GM23338 (cell line): ENCODE results near the gene TEX26. TPM values are rescaled to one million over a fixed set of nuclear protein-coding genes. Genes with fewer than 3 reads are reported as not detected.
A peak's percentile ranks its signal among the peaks of the same experiment; 100 is the strongest.

ENCODE experiments used
- ATAC-seq: fragments of 200-7000 bp; cut with Tn5 transposase; 3 replicates; pipeline ENCODE4 v1.9.1; 2020
- DNase-seq: peaks from one replicate; pipeline ENCODE4 v3.0.0-alpha.2; 2015; ENCODE audit warnings: low spot score
- H2AFZ ChIP-seq: fragments of 200-600 bp; sonication (generic); 2 replicates; pipeline ENCODE4 v1.8.0; 2016; ENCODE audit warnings: antibody characterized with exemption, mild to moderate bottlenecking, moderate library complexity
- H3F3A ChIP-seq: fragments of 200-600 bp; sonication (generic); replicated peaks from 2 replicates; pipeline ENCODE4 v1.8.0; 2017; ENCODE audit warnings: antibody characterized with exemption, mixed run types, low read depth
- H3K27ac ChIP-seq: fragments of 200-600 bp; sonication (generic); 2 replicates; pipeline ENCODE4 v1.6.1; 2016; ENCODE audit warnings: low read depth
- H3K27me3 ChIP-seq: fragments of 200-600 bp; sonication (generic); 2 replicates; pipeline ENCODE4 v1.8.0; 2016; ENCODE audit warnings: mild to moderate bottlenecking, mixed run types, moderate library complexity; ENCODE audit not compliant: insufficient read depth
- H3K36me3 ChIP-seq: fragments of 200-600 bp; sonication (generic); 2 replicates; pipeline ENCODE4 v1.8.0; 2016; ENCODE audit warnings: mild to moderate bottlenecking; ENCODE audit not compliant: insufficient read depth
- H3K4me1 ChIP-seq: fragments of 200-600 bp; sonication (generic); 2 replicates; pipeline ENCODE4 v1.8.0; 2016; ENCODE audit warnings: mild to moderate bottlenecking, moderate library complexity; ENCODE audit not compliant: insufficient read depth
- H3K4me2 ChIP-seq: fragments of 200-600 bp; sonication (generic); 2 replicates; pipeline ENCODE4 v1.7.1; 2017; ENCODE audit warnings: mixed run types
- H3K4me3 ChIP-seq: fragments of 200-600 bp; sonication (generic); 2 replicates; pipeline ENCODE4 v1.6.1; 2016; ENCODE audit warnings: mixed run types
- H3K79me2 ChIP-seq: fragments of 200-600 bp; sonication (generic); replicated peaks from 2 replicates; pipeline ENCODE4 v1.8.0; 2017; ENCODE audit warnings: mild to moderate bottlenecking; ENCODE audit not compliant: insufficient read depth
- H3K9me2 ChIP-seq: fragments of 200-600 bp; sonication (generic); 2 replicates; pipeline ENCODE4 v1.8.0; 2017; ENCODE audit not compliant: insufficient read depth
- H4K20me1 ChIP-seq: fragments of 200-600 bp; sonication (generic); replicated peaks from 2 replicates; pipeline ENCODE4 v1.8.0; 2017; ENCODE audit warnings: mild to moderate bottlenecking; ENCODE audit not compliant: insufficient read depth
- H3K27ac Mint-ChIP-seq: 2 replicates; pipeline ENCODE4 v1.8.0; 2020; ENCODE audit warnings: inconsistent platforms, mild to moderate bottlenecking, moderate library complexity, mixed read lengths
- H3K27me3 Mint-ChIP-seq: 3 replicates; pipeline ENCODE4 v1.8.0; 2022; ENCODE audit warnings: low read depth, mild to moderate bottlenecking, moderate library complexity, mixed read lengths, inconsistent platforms; ENCODE audit not compliant: insufficient read depth, poor library complexity
- H3K36me3 Mint-ChIP-seq: 3 replicates; pipeline ENCODE4 v1.8.0; 2021; ENCODE audit warnings: low read depth, mild to moderate bottlenecking, inconsistent platforms, moderate library complexity, mixed read lengths
- H3K4me1 Mint-ChIP-seq: 3 replicates; pipeline ENCODE4 v1.8.0; 2020; ENCODE audit warnings: mild to moderate bottlenecking, inconsistent platforms, mixed read lengths
- H3K4me3 Mint-ChIP-seq: 3 replicates; pipeline ENCODE4 v1.8.0; 2021; ENCODE audit warnings: moderate library complexity, mild to moderate bottlenecking, inconsistent platforms, mixed read lengths
- H3K9me3 Mint-ChIP-seq: 3 replicates; pipeline ENCODE4 v1.8.0; 2020; ENCODE audit warnings: moderate library complexity, mild to moderate bottlenecking, inconsistent platforms, mixed read lengths
- EZH2 ChIP-seq: fragments of 200-600 bp; sonication (generic); IDR thresholded peaks from one replicate; pipeline ENCODE4 v1.8.0; 2017; ENCODE audit warnings: antibody characterized with exemption, mild to moderate bottlenecking, low read depth; ENCODE audit not compliant: unreplicated experiment
- NANOG ChIP-seq: IDR thresholded peaks from 2 replicates; pipeline ENCODE4 v1.6.1; 2016; ENCODE audit warnings: antibody characterized with exemption, borderline replicate concordance
- POLR2AphosphoS5 ChIP-seq: IDR thresholded peaks from 2 replicates; pipeline ENCODE4 v1.6.1; 2016; ENCODE audit warnings: antibody characterized with exemption, low read depth
- STAT1 ChIP-seq: IDR thresholded peaks from one replicate; pipeline ENCODE4 v1.6.1; 2016; ENCODE audit warnings: antibody characterized with exemption; ENCODE audit not compliant: unreplicated experiment
- ZNF114 ChIP-seq: fragments of 250-450 bp; sonication (Bioruptor Pico); IDR thresholded peaks from 2 replicates; pipeline ENCODE4 v1.5.0; 2020; ENCODE audit warnings: mild to moderate bottlenecking, moderate library complexity
- ZNF331 ChIP-seq: fragments of 250-450 bp; sonication (Bioruptor Pico); IDR thresholded peaks from 2 replicates; pipeline ENCODE4 v1.5.0; 2020; ENCODE audit warnings: low read depth, mild to moderate bottlenecking, moderate library complexity
- polyA plus RNA-seq: library from polyadenylated mRNA; unstranded; fragments of >200 nt; fragmentation: Nextera tagmentation; extraction: Ambion mirVana; gene quantifications from 2 replicates; pipeline ENCODE4 v1.2.1, GENCODE V29; 2016
- total RNA-seq: library from RNA; depleted of rRNA; stranded (reverse); fragments of >200 nt; shearing (Covaris generic); gene quantifications from 2 replicates; pipeline ENCODE4 v1.2.3, GENCODE V29; 2014
- TF ChIP-seq, protein P1 (sequence below): IDR thresholded peaks from one replicate; pipeline ENCODE4 v1.6.1; 2018; ENCODE audit warnings: antibody characterized with exemption; ENCODE audit not compliant: unreplicated experiment
- TF ChIP-seq, protein P2 (sequence below): IDR thresholded peaks from 2 replicates; pipeline ENCODE4 v1.6.1; 2016; ENCODE audit warnings: antibody characterized with exemption

TEX26 gene
- total and polyA plus RNA-seq, 2 experiments from 2014 or later, result not detected

DNA sequence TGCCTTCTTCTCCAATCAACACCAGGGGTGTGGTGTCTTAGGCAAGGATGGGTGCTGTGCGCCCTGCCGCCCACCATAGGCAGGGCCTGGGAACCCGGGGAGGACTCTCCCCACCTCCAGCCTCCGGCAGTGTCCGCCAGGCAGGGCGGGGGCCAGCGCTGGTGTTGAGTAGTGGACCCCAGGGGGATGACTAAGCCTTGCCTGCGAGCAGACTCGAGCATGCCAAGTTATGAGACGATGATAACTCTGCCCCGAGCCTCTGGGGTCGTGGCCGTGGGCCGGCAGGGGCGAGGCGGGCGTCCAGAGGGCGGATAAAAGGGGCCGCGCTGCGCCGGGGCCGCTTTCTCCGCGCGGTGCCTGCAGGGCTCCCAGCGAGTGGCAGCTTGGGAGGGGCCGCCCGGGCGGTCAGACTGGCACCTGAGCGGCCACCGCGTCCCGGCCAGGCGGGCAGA is 26.5 kb upstream of the TEX26 start, which contains the start of gene MEDAG (continued):
- TF ChIP-seq, protein P1, sequence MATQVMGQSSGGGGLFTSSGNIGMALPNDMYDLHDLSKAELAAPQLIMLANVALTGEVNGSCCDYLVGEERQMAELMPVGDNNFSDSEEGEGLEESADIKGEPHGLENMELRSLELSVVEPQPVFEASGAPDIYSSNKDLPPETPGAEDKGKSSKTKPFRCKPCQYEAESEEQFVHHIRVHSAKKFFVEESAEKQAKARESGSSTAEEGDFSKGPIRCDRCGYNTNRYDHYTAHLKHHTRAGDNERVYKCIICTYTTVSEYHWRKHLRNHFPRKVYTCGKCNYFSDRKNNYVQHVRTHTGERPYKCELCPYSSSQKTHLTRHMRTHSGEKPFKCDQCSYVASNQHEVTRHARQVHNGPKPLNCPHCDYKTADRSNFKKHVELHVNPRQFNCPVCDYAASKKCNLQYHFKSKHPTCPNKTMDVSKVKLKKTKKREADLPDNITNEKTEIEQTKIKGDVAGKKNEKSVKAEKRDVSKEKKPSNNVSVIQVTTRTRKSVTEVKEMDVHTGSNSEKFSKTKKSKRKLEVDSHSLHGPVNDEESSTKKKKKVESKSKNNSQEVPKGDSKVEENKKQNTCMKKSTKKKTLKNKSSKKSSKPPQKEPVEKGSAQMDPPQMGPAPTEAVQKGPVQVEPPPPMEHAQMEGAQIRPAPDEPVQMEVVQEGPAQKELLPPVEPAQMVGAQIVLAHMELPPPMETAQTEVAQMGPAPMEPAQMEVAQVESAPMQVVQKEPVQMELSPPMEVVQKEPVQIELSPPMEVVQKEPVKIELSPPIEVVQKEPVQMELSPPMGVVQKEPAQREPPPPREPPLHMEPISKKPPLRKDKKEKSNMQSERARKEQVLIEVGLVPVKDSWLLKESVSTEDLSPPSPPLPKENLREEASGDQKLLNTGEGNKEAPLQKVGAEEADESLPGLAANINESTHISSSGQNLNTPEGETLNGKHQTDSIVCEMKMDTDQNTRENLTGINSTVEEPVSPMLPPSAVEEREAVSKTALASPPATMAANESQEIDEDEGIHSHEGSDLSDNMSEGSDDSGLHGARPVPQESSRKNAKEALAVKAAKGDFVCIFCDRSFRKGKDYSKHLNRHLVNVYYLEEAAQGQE, result no peak
- TF ChIP-seq STAT1 (no peak), ZNF114 (CRISPR knock-in tag) (no peak), ZNF331 (no peak), EZH2 (no peak), NANOG (no peak)
- TF ChIP-seq, protein P2, sequence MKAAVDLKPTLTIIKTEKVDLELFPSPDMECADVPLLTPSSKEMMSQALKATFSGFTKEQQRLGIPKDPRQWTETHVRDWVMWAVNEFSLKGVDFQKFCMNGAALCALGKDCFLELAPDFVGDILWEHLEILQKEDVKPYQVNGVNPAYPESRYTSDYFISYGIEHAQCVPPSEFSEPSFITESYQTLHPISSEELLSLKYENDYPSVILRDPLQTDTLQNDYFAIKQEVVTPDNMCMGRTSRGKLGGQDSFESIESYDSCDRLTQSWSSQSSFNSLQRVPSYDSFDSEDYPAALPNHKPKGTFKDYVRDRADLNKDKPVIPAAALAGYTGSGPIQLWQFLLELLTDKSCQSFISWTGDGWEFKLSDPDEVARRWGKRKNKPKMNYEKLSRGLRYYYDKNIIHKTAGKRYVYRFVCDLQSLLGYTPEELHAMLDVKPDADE, result no peak

- H3K36me3 ChIP-seq, result no peaks in the 10 kb centered on the region
- no peaks in the 10 kb centered on the region for H3F3A ChIP-seq
- Mint-ChIP-seq H3K4me3 (peak overlapping the region; percentile 54), H3K36me3 (no peaks in the 10 kb centered on the region), H3K9me3 (no peaks in the 10 kb centered on the region), H3K27ac (no peak overlapping the region), H3K27me3 (peaks cover 30% of the 10 kb centered on the region), H3K4me1 (peaks cover 7% of the 10 kb centered on the region)
- H2AFZ ChIP-seq, result peak overlapping the region; percentile 84
- H3K4me1 ChIP-seq, result no peaks in the 10 kb centered on the region
- peaks cover 50% of the 10 kb centered on the region for H3K27me3 ChIP-seq
- peak; percentile 62 for DNase-seq
- H3K79me2 ChIP-seq, result no peaks in the 10 kb centered on the region
- TF ChIP-seq EZH2, result peak; percentile 16
- no peak for TF ChIP-seq POLR2AphosphoS5
- H3K27ac ChIP-seq, result no peak overlapping the region
- ATAC-seq, result peak; percentile 82
- H4K20me1 ChIP-seq, result no peaks in the 10 kb centered on the region
- H3K4me2 ChIP-seq, result peak overlapping the region; percentile 83
- 0 out of 2 replicates have a peak, but pooled peaks cover 7% of the 10 kb centered on the region for H3K9me2 ChIP-seq
- H3K4me3 ChIP-seq, result peak overlapping the region; percentile 64
These were observed 25.9 kb upstream of the TEX26 start for GRCh38 chr13:30906411-30907051.
